Neural cell (in vitro differentiated cells): Measurements from ENCODE around the gene MEGF6. TPM values are rescaled to one million over a fixed set of nuclear protein-coding genes. Genes with fewer than 3 reads are reported as not detected.

Experiments used
- H2AFZ ChIP-seq: fragments of 200-600, 300-800 bp; sonication (generic), shearing (Covaris generic); 2 replicates; pipeline ENCODE4 v1.6.0; 2014; ENCODE audit warnings: low read depth, mild to moderate bottlenecking, antibody characterized with exemption, low read length, moderate library complexity
- H3F3A ChIP-seq: fragments of 200-600 bp; shearing (Covaris generic); 2 replicates; pipeline ENCODE4 v1.6.1; 2016; ENCODE audit warnings: mild to moderate bottlenecking, moderate library complexity, mixed read lengths, antibody characterized with exemption, low read length; ENCODE audit not compliant: insufficient read depth, poor library complexity, severe bottlenecking
- H3K27ac ChIP-seq: fragments of 200-600, 300-800 bp; sonication (generic), shearing (Covaris generic); 2 replicates; pipeline ENCODE4 v1.5.1; 2014; ENCODE audit warnings: mild to moderate bottlenecking, low read length, moderate library complexity
- H3K27me3 ChIP-seq: fragments of 300-800, 200-600 bp; sonication (generic), shearing (Covaris generic); 2 replicates; pipeline ENCODE4 v1.6.0; 2014; ENCODE audit warnings: mild to moderate bottlenecking, low read depth, low read length, moderate library complexity; ENCODE audit not compliant: insufficient read depth
- H3K36me3 ChIP-seq: fragments of 300-800, 200-600 bp; sonication (generic), shearing (Covaris generic); 2 replicates; pipeline ENCODE4 v1.5.1; 2014; ENCODE audit warnings: mild to moderate bottlenecking, antibody characterized with exemption, low read length, moderate library complexity; ENCODE audit not compliant: insufficient read depth
- H3K4me2 ChIP-seq: fragments of 300-800, 200-600 bp; sonication (generic), shearing (Covaris generic); 2 replicates; pipeline ENCODE4 v1.6.0; 2014; ENCODE audit warnings: mild to moderate bottlenecking, low read length
- H3K4me3 ChIP-seq: fragments of 300-800, 200-600 bp; sonication (generic), shearing (Covaris generic); 2 replicates; pipeline ENCODE4 v1.5.1; 2014; ENCODE audit warnings: mild to moderate bottlenecking, low read length, moderate library complexity
- H3K79me2 ChIP-seq: fragments of 200-600 bp; shearing (Covaris generic); replicated peaks from 2 replicates; pipeline ENCODE4 v1.6.0; 2014; ENCODE audit warnings: mild to moderate bottlenecking, low read length, moderate library complexity; ENCODE audit not compliant: insufficient read depth
- H3K9ac ChIP-seq: fragments of 300-800, 200-600 bp; sonication (generic), shearing (Covaris generic); 2 replicates; pipeline ENCODE4 v1.6.1; 2016; ENCODE audit warnings: mild to moderate bottlenecking, low read length, mixed read lengths
- H3K9me2 ChIP-seq: fragments of 200-600 bp; shearing (Covaris generic); 2 replicates; pipeline ENCODE4 v1.6.1; 2016; ENCODE audit warnings: mild to moderate bottlenecking, low read length, mixed read lengths; ENCODE audit not compliant: insufficient read depth
- H3K9me3 ChIP-seq: fragments of 200-600, 300-800 bp; sonication (generic), shearing (Covaris generic); 2 replicates; pipeline ENCODE4 v1.6.1; 2016; ENCODE audit warnings: mild to moderate bottlenecking, mixed run types, low read length, moderate library complexity, mixed read lengths
- H4K20me1 ChIP-seq: fragments of 200-600 bp; shearing (Covaris generic); 2 replicates; pipeline ENCODE4 v1.6.1; 2016; ENCODE audit warnings: mild to moderate bottlenecking, mixed run types; ENCODE audit not compliant: insufficient read depth
- EP300 ChIP-seq: fragments of 450-650 bp; conservative IDR thresholded peaks from 2 replicates; pipeline ENCODE4 v1.6.1; 2014; ENCODE audit warnings: antibody characterized with exemption, mild to moderate bottlenecking, moderate library complexity; ENCODE audit not compliant: poor library complexity, severe bottlenecking
- EZH2 ChIP-seq: fragments of 200-600, 300-800 bp; shearing (Covaris generic), sonication (generic); IDR thresholded peaks from 2 replicates; pipeline ENCODE4 v1.6.1; 2014; ENCODE audit warnings: antibody characterized with exemption, low read length, borderline replicate concordance, mild to moderate bottlenecking; ENCODE audit not compliant: insufficient read depth, poor library complexity, severe bottlenecking
- MXI1 ChIP-seq: fragments of 450-650 bp; conservative IDR thresholded peaks from 2 replicates; pipeline ENCODE4 v1.6.1; 2014; ENCODE audit warnings: antibody characterized with exemption, mild to moderate bottlenecking; ENCODE audit not compliant: poor library complexity, severe bottlenecking
- POLR2AphosphoS5 ChIP-seq: IDR thresholded peaks from 2 replicates; pipeline ENCODE4 v1.6.1; 2012
- RAD21 ChIP-seq: fragments of 450-650 bp; conservative IDR thresholded peaks from 2 replicates; pipeline ENCODE4 v1.6.1; 2014; ENCODE audit warnings: antibody characterized with exemption, mild to moderate bottlenecking, moderate library complexity
- SMC3 ChIP-seq: fragments of 450-650 bp; conservative IDR thresholded peaks from 2 replicates; pipeline ENCODE4 v1.6.1; 2014; ENCODE audit warnings: antibody characterized with exemption, mild to moderate bottlenecking, moderate library complexity; ENCODE audit not compliant: poor library complexity
- TAF1 ChIP-seq: IDR thresholded peaks from 2 replicates; pipeline ENCODE4 v1.6.1; 2012; ENCODE audit warnings: low read depth
- polyA plus RNA-seq: library from polyadenylated mRNA; depleted of rRNA; stranded (reverse); fragments of >200 nt; gene quantifications from 2 replicates; pipeline ENCODE4 v1.2.3, GENCODE V29; 2014
- TF ChIP-seq, protein P1 (sequence below): IDR thresholded peaks from 2 replicates; pipeline ENCODE4 v1.6.1; 2012; ENCODE audit warnings: borderline replicate concordance
- TF ChIP-seq, protein P2 (sequence below): fragments of 450-650 bp; IDR thresholded peaks from 2 replicates; pipeline ENCODE4 v1.5.1; 2014; ENCODE audit warnings: antibody characterized with exemption, mild to moderate bottlenecking, moderate library complexity; ENCODE audit not compliant: poor library complexity, severe bottlenecking

MEGF6 gene
- polyA plus RNA-seq, 1 donor from 2014 or later, result 6.0 TPM

- TF ChIP-seq EZH2 (no peak), TAF1 (no peak), RAD21 (no peak), EP300 (no peak), SMC3 (no peak), MXI1 (no peak), POLR2AphosphoS5 (no peak)
- TF ChIP-seq, protein P1, sequence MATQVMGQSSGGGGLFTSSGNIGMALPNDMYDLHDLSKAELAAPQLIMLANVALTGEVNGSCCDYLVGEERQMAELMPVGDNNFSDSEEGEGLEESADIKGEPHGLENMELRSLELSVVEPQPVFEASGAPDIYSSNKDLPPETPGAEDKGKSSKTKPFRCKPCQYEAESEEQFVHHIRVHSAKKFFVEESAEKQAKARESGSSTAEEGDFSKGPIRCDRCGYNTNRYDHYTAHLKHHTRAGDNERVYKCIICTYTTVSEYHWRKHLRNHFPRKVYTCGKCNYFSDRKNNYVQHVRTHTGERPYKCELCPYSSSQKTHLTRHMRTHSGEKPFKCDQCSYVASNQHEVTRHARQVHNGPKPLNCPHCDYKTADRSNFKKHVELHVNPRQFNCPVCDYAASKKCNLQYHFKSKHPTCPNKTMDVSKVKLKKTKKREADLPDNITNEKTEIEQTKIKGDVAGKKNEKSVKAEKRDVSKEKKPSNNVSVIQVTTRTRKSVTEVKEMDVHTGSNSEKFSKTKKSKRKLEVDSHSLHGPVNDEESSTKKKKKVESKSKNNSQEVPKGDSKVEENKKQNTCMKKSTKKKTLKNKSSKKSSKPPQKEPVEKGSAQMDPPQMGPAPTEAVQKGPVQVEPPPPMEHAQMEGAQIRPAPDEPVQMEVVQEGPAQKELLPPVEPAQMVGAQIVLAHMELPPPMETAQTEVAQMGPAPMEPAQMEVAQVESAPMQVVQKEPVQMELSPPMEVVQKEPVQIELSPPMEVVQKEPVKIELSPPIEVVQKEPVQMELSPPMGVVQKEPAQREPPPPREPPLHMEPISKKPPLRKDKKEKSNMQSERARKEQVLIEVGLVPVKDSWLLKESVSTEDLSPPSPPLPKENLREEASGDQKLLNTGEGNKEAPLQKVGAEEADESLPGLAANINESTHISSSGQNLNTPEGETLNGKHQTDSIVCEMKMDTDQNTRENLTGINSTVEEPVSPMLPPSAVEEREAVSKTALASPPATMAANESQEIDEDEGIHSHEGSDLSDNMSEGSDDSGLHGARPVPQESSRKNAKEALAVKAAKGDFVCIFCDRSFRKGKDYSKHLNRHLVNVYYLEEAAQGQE, result no peak
- TF ChIP-seq, protein P2, sequence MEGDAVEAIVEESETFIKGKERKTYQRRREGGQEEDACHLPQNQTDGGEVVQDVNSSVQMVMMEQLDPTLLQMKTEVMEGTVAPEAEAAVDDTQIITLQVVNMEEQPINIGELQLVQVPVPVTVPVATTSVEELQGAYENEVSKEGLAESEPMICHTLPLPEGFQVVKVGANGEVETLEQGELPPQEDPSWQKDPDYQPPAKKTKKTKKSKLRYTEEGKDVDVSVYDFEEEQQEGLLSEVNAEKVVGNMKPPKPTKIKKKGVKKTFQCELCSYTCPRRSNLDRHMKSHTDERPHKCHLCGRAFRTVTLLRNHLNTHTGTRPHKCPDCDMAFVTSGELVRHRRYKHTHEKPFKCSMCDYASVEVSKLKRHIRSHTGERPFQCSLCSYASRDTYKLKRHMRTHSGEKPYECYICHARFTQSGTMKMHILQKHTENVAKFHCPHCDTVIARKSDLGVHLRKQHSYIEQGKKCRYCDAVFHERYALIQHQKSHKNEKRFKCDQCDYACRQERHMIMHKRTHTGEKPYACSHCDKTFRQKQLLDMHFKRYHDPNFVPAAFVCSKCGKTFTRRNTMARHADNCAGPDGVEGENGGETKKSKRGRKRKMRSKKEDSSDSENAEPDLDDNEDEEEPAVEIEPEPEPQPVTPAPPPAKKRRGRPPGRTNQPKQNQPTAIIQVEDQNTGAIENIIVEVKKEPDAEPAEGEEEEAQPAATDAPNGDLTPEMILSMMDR, result no peak
- Histone ChIP-seq H3K36me3 (no peaks in the 10 kb centered on the region), H3K9me2 (no peaks in the 10 kb centered on the region), H3K9ac (no peak overlapping the region), H3K27ac (no peak overlapping the region), H2AFZ (no peak overlapping the region), H3K9me3 (no peaks in the 10 kb centered on the region), H3K4me2 (no peak overlapping the region), H3K27me3 (no peaks in the 10 kb centered on the region), H4K20me1 (no peaks in the 10 kb centered on the region), H3K79me2 (no peaks in the 10 kb centered on the region), H3K4me3 (no peak overlapping the region), H3F3A (no peaks in the 10 kb centered on the region)
Observed at GRCh38 chr1:3518756-3519155, 92.6 kb downstream of the MEGF6 start.

DNA sequence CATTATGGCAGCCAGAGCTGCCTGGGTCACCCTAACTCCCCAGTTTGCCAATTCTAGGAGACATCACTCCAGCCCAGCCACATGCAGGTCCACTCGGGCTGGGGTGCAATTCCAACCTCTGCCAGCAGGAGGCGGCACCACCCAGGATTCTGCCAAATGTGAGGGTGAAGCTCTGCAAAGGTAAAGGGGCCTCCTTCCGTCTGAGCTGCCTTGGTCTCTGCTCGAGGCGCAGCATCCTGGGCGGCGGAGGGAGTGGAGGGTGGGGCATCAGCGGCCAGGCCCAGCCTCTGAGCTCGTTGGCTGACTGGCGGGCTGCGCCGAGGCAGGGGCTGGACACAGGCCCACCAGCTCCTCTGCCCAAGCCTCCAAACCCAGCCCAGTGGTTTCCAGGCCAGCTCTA lies 93.1 kb downstream of the MEGF6 start:
- H3K9me3 ChIP-seq, result no peaks in the 10 kb centered on the region
- H3K79me2 ChIP-seq, result no peaks in the 10 kb centered on the region
- no peak overlapping the region for H3K4me2 ChIP-seq
- no peak overlapping the region for H2AFZ ChIP-seq
- no peaks in the 10 kb centered on the region for H3F3A ChIP-seq
- no peak overlapping the region for H3K9ac ChIP-seq
- no peaks in the 10 kb centered on the region for H3K9me2 ChIP-seq
- no peaks in the 10 kb centered on the region for H3K36me3 ChIP-seq
- no peak overlapping the region for H3K27ac ChIP-seq
- TF ChIP-seq SMC3 (no peak), EZH2 (no peak), MXI1 (no peak)
- TF ChIP-seq, protein P2, result peak; percentile 45
- H4K20me1 ChIP-seq, result no peaks in the 10 kb centered on the region
- no peak overlapping the region for H3K4me3 ChIP-seq
- H3K27me3 ChIP-seq, result no peaks in the 10 kb centered on the region
